A673 (cell line): ENCODE measurements around the gene ATP9A. TPM values are rescaled to one million over a fixed set of nuclear protein-coding genes. Genes with fewer than 3 reads are reported as not detected.

Experiments
- BruUV-seq: library from RNA; stranded (reverse); fragments of 400-500 nt; replicated peaks from 2 replicates; lab custom pipeline; 2021; lab: Mats Ljungman, UMichigan
- CTCF ChIA-PET: fragments of 300-600 bp; sonication (Branson Sonifier 250); formaldehyde crosslinking; loops from one replicate; lab custom pipeline; 2022; ENCODE audit warnings: antibody characterized with exemption; lab: Charles Lee
- POLR2A ChIA-PET: fragments of 300-600 bp; sonication (Branson Sonifier 250); formaldehyde crosslinking; loops from one replicate; lab custom pipeline; 2022; ENCODE audit warnings: antibody characterized with exemption; ENCODE audit not compliant: low non-redundant PET; lab: Charles Lee
- DNase-seq: peaks from one replicate; pipeline ENCODE4 v3.0.0-alpha.2; 2015; ENCODE audit warnings: low spot score
- H3K27ac ChIP-seq: fragments of 200-600 bp; sonication (generic); 2 replicates; pipeline ENCODE4 v1.5.1; 2016; ENCODE audit warnings: mixed run types, low read depth, mild to moderate bottlenecking, mixed read lengths, antibody characterized with exemption, low read length; ENCODE audit not compliant: poor library complexity, severe bottlenecking
- H3K27me3 ChIP-seq: fragments of 200-600 bp; sonication (generic); replicated peaks from 2 replicates; pipeline ENCODE4 v1.6.1; 2017; ENCODE audit warnings: mixed run types, low read depth, mild to moderate bottlenecking, mixed read lengths, antibody characterized with exemption, low read length; ENCODE audit not compliant: insufficient read depth, poor library complexity
- H3K36me3 ChIP-seq: fragments of 200-600 bp; sonication (generic); 2 replicates; pipeline ENCODE4 v1.6.1; 2016; ENCODE audit warnings: mixed run types, mild to moderate bottlenecking, mixed read lengths, antibody characterized with exemption, low read length; ENCODE audit not compliant: insufficient read depth, poor library complexity, severe bottlenecking
- H3K4me1 ChIP-seq: fragments of 200-600 bp; sonication (generic); 2 replicates; pipeline ENCODE4 v1.6.1; 2017; ENCODE audit warnings: mixed run types, mild to moderate bottlenecking, mixed read lengths, antibody characterized with exemption, low read length; ENCODE audit not compliant: insufficient read depth, poor library complexity, severe bottlenecking
- H3K4me3 ChIP-seq: fragments of 200-600 bp; sonication (generic); 2 replicates; pipeline ENCODE4 v1.5.1; 2016; ENCODE audit warnings: low read depth, mixed run types, mild to moderate bottlenecking, mixed read lengths, low read length; ENCODE audit not compliant: poor library complexity, severe bottlenecking
- H3K9me3 ChIP-seq: fragments of 200-600 bp; sonication (generic); 2 replicates; pipeline ENCODE4 v1.6.1; 2016; ENCODE audit warnings: mixed run types, low read depth, mild to moderate bottlenecking, mixed read lengths, antibody characterized with exemption, low read length; ENCODE audit not compliant: poor library complexity, severe bottlenecking
- CTCF ChIP-seq: fragments of 300-800, 200-600 bp; sonication (generic); conservative IDR thresholded peaks from 2 replicates; pipeline ENCODE4 v1.5.1; 2017; ENCODE audit warnings: low read depth, mild to moderate bottlenecking, antibody characterized with exemption, low read length, moderate library complexity, mixed read lengths
- EZH2 ChIP-seq: fragments of 200-600 bp; sonication (generic); IDR thresholded peaks from 2 replicates; pipeline ENCODE4 v1.6.1; 2017; ENCODE audit warnings: borderline replicate concordance, low read depth, mild to moderate bottlenecking, mixed read lengths, antibody characterized with exemption, low read length; ENCODE audit not compliant: poor library complexity, severe bottlenecking
- intact Hi-C: fragments of 100-400 bp; cut with micrococcal nuclease; formaldehyde crosslinking; loops from one replicate; pipeline ENCODE4 v1.10.0; 2022; ENCODE audit not compliant: unreplicated experiment
- total RNA-seq: library from RNA; stranded (reverse); gene quantifications from 2 replicates; pipeline ENCODE4 v1.2.3, GENCODE V29; 2021

ATP9A gene
- total RNA-seq, 1 experiment from 2014 or later, result 31.2 TPM

- no peak for DNase-seq
- ChIA-PET CTCF (no interaction called here), POLR2A (no interaction called here)
- H3K36me3 ChIP-seq, result peaks cover 10% of the 10 kb centered on the region
- BruUV-seq, result no TSS peak
- TF ChIP-seq CTCF (no peak), EZH2 (no peak)
- no peaks in the 10 kb centered on the region for H3K9me3 ChIP-seq
- no peaks in the 10 kb centered on the region for H3K4me1 ChIP-seq
- H3K27me3 ChIP-seq, result no peaks in the 10 kb centered on the region
- no peak overlapping the region for H3K27ac ChIP-seq
- intact Hi-C loops, result no loop called here
- no peak overlapping the region for H3K4me3 ChIP-seq
These were observed 101.2 kb downstream of the ATP9A start for GRCh38 chr20:51667002-51667408.

- no peaks in the 10 kb centered on the region for H3K9me3 ChIP-seq
- no peak overlapping the region for H3K4me3 ChIP-seq
- peaks cover 10% of the 10 kb centered on the region for H3K36me3 ChIP-seq
- ChIA-PET POLR2A (no interaction called here), CTCF (no interaction called here)
- H3K27ac ChIP-seq, result no peak overlapping the region
- H3K27me3 ChIP-seq, result no peaks in the 10 kb centered on the region
- H3K4me1 ChIP-seq, result peaks cover 2% of the 10 kb centered on the region
- no TSS peak for BruUV-seq
- no peak for DNase-seq
- intact Hi-C loops, result no loop called here
- TF ChIP-seq CTCF, result no peak
- TF ChIP-seq EZH2, result no peak
These were observed 102.1 kb downstream of the ATP9A start for GRCh38 chr20:51666126-51666525.

- CTCF ChIA-PET, result no interaction called here
- H3K27ac ChIP-seq, result no peak overlapping the region
- peaks cover 7% of the 10 kb centered on the region for H3K4me1 ChIP-seq
- intact Hi-C loops, result no loop called here
- H3K4me3 ChIP-seq, result no peak overlapping the region
- DNase-seq, result no peak
- POLR2A ChIA-PET, result no interaction called here
- BruUV-seq, result no TSS peak
- peaks cover 10% of the 10 kb centered on the region for H3K36me3 ChIP-seq
- H3K27me3 ChIP-seq, result no peaks in the 10 kb centered on the region
- TF ChIP-seq EZH2 (no peak), CTCF (no peak)
- H3K9me3 ChIP-seq, result no peaks in the 10 kb centered on the region
These were observed 102.6 kb downstream of the ATP9A start for GRCh38 chr20:51665543-51666118.
